CD4-positive, alpha-beta T cell (primary cell): ENCODE results near the gene DOK3. TPM values are rescaled to one million over a fixed set of nuclear protein-coding genes. Genes with fewer than 3 reads are reported as not detected.
A peak's percentile ranks its signal among the peaks of the same experiment; 100 is the strongest.

ENCODE experiments used
- ATAC-seq: fragments of 200-7000 bp; cut with Tn5 transposase; one replicate; pipeline ENCODE4 v1.10.0; 2022; ENCODE audit warnings: mild to moderate bottlenecking; ENCODE audit not compliant: poor library complexity
- CTCF ChIA-PET: fragments of 350-600 bp; sonication (Branson Sonifier 250); formaldehyde crosslinking; loops from one replicate; lab custom pipeline; 2021; ENCODE audit warnings: antibody characterized with exemption, inconsistent platforms; lab: Charles Lee
- POLR2A ChIA-PET: fragments of 350-600 bp; sonication (Branson Sonifier 250); formaldehyde crosslinking; loops from one replicate; lab custom pipeline; 2021; ENCODE audit warnings: antibody characterized with exemption, inconsistent platforms; lab: Charles Lee
- DNase-seq, 14 experiments: peaks; one replicate each; pipeline ENCODE4 v3.0.0-alpha.2; 2013 to 2020; ENCODE audit warnings: mixed read lengths in 2 of 14
- H3K27ac ChIP-seq, 2 donors: one replicate each; pipeline versions ENCODE4 v1.5.1 to v1.7.0; 2013; ENCODE audit warnings: low read length in 2 of 2, low read depth in 1 of 2, mild to moderate bottlenecking in 1 of 2
- H3K27me3 ChIP-seq, 2 experiments: 1 replicate in 1 of 2; 2 replicates in 1 of 2; pipeline versions ENCODE4 v1.6.1 to v1.7.0; 2013; ENCODE audit warnings: low read length in 2 of 2, control low read depth in 1 of 2, mild to moderate bottlenecking in 1 of 2, moderate library complexity in 1 of 2; ENCODE audit not compliant: insufficient read depth in 2 of 2, control insufficient read depth in 1 of 2
- H3K36me3 ChIP-seq: one replicate; pipeline ENCODE4 v1.6.1; 2013; ENCODE audit warnings: low read length, control low read depth; ENCODE audit not compliant: insufficient read depth
- H3K4me1 ChIP-seq: one replicate; pipeline ENCODE4 v1.6.1; 2013; ENCODE audit warnings: low read length, control low read depth; ENCODE audit not compliant: insufficient read depth
- H3K4me3 ChIP-seq: one replicate; pipeline ENCODE4 v1.5.1; 2013; ENCODE audit warnings: mild to moderate bottlenecking, low read length, moderate library complexity
- H3K9me3 ChIP-seq, 2 experiments: 1 replicate in 1 of 2; 2 replicates in 1 of 2; pipeline versions ENCODE4 v1.6.1 to v1.7.0; 2013; ENCODE audit warnings: low read length in 2 of 2, mild to moderate bottlenecking in 2 of 2, control low read depth in 1 of 2, moderate library complexity in 1 of 2; ENCODE audit not compliant: control insufficient read depth in 1 of 2, insufficient read depth in 1 of 2
- H3K27ac Mint-ChIP-seq: one replicate; pipeline ENCODE4 v1.8.0; 2020; ENCODE audit warnings: mixed read lengths
- H3K27me3 Mint-ChIP-seq: one replicate; pipeline ENCODE4 v1.8.0; 2021; ENCODE audit warnings: mixed read lengths
- H3K36me3 Mint-ChIP-seq: one replicate; pipeline ENCODE4 v1.8.0; 2021; ENCODE audit warnings: low read depth, mixed read lengths
- H3K4me1 Mint-ChIP-seq: one replicate; pipeline ENCODE4 v1.8.0; 2021; ENCODE audit warnings: low read depth, mixed read lengths
- H3K4me3 Mint-ChIP-seq: one replicate; pipeline ENCODE4 v1.8.0; 2020; ENCODE audit warnings: mild to moderate bottlenecking, mixed read lengths
- H3K9me3 Mint-ChIP-seq: one replicate; pipeline ENCODE4 v1.8.0; 2020; ENCODE audit warnings: mixed read lengths
- intact Hi-C, 2 experiments: fragments of 100-400 bp; cut with DNase I in 1 of 2; cut with micrococcal nuclease in 1 of 2; formaldehyde crosslinking; loops; one replicate each; pipeline versions ENCODE4 v1.15.1 to v1.9.0; 2023 to 2025; cut with DNase I, micrococcal nuclease
- total RNA-seq, 174 experiments: library from RNA in 2 of 174; stranded (reverse) in 2 of 174; gene quantifications; one replicate each; pipeline ENCODE4 v1.2.3 and lab custom pipeline; 2021 to 2026
- TF ChIP-seq, protein P1 (sequence below): fragments of 200-600 bp; IDR thresholded peaks from one replicate; pipeline ENCODE4 v1.8.0; 2022; ENCODE audit warnings: antibody characterized with exemption, mild to moderate bottlenecking

Gene DOK3
- total RNA-seq, 2 experiments from 2014 or later, result 1.3 to 1.4 TPM

DNA sequence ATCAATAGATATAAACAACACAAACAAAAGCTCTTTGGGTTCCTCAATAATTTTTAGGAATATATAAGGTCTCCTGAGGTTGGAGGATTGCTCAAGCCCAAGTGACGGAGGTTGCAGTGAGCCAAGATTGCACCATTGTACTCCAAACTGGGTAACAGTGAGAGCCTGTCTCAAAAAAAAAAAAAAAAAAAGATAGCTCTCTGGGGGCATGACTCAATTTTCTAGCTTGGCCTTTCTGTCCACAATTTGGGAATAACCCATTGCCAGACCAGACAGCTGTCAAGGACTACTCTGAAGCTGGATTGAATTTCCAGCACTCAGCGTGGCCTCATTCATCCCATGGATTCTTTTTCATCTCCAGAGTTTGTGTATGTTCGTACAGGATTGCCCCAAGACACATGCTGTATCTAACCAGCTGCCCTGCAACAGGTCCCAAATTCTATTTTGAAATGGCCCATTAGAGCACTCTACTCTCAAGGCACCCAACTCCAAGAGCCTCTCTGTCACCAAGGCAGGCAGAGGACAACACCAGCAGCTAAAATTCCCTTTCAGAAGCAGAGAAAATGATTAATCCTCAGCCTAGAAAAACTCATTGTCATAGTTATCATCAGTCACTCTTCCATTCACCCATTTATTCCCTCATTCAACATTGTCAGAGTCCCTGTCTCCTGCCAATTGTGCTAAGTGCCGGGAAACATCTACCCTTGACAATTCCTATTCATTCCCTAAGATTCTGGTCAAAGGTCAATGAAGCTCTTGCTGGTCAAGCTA is 36.0 kb upstream of the DOK3 start:
- Histone ChIP-seq H3K27me3 (no peaks in the 10 kb centered on the region), H3K4me3 (no peak overlapping the region), H3K27ac (no peak overlapping the region), H3K9me3 (no peaks in the 10 kb centered on the region), H3K36me3 (peaks cover 21% of the 10 kb centered on the region), H3K4me1 (peaks cover 3% of the 10 kb centered on the region)
- H3K4me1 Mint-ChIP-seq, result peaks cover 32% of the 10 kb centered on the region
- peak overlapping the region; percentile 10 for H3K27ac Mint-ChIP-seq
- no peak overlapping the region for H3K4me3 Mint-ChIP-seq
- H3K9me3 Mint-ChIP-seq, result no peaks in the 10 kb centered on the region
- H3K27me3 Mint-ChIP-seq, result no peaks in the 10 kb centered on the region
- POLR2A ChIA-PET, result interaction anchor here (0.6 kb wide), 1 partner anchor 884 kb away, joined by 3 read pairs; no protein-coding TSS in a partner anchor
- CTCF ChIA-PET, result interaction anchor here (0.5 to 1.7 kb wide), 4 partner anchors 10 to 229 kb away, joined by 3 to 4 read pairs (median 3); no protein-coding TSS in a partner anchor
- DNase-seq (peak in 2 of 14 experiments; percentile 48 to 62), ATAC-seq (no peak)
- TF ChIP-seq, protein P1, sequence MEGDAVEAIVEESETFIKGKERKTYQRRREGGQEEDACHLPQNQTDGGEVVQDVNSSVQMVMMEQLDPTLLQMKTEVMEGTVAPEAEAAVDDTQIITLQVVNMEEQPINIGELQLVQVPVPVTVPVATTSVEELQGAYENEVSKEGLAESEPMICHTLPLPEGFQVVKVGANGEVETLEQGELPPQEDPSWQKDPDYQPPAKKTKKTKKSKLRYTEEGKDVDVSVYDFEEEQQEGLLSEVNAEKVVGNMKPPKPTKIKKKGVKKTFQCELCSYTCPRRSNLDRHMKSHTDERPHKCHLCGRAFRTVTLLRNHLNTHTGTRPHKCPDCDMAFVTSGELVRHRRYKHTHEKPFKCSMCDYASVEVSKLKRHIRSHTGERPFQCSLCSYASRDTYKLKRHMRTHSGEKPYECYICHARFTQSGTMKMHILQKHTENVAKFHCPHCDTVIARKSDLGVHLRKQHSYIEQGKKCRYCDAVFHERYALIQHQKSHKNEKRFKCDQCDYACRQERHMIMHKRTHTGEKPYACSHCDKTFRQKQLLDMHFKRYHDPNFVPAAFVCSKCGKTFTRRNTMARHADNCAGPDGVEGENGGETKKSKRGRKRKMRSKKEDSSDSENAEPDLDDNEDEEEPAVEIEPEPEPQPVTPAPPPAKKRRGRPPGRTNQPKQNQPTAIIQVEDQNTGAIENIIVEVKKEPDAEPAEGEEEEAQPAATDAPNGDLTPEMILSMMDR, result no peak
- intact Hi-C loops, result no loop called here
- peaks cover 42% of the 10 kb centered on the region for H3K36me3 Mint-ChIP-seq

- Mint-ChIP-seq H3K27me3 (no peaks in the 10 kb centered on the region), H3K36me3 (peaks cover 51% of the 10 kb centered on the region), H3K27ac (no peak overlapping the region), H3K4me3 (no peak overlapping the region), H3K4me1 (peaks cover 25% of the 10 kb centered on the region), H3K9me3 (no peaks in the 10 kb centered on the region)
- H3K36me3 ChIP-seq, result peaks cover 36% of the 10 kb centered on the region
- POLR2A ChIA-PET, result no interaction called here
- ATAC-seq (no peak), DNase-seq (no peak)
- no peak overlapping the region for H3K27ac ChIP-seq
- TF ChIP-seq, protein P1, result no peak
- intact Hi-C loops, result no loop called here
- H3K9me3 ChIP-seq, result no peaks in the 10 kb centered on the region
- H3K27me3 ChIP-seq, result no peaks in the 10 kb centered on the region
- H3K4me3 ChIP-seq, result no peak overlapping the region
- H3K4me1 ChIP-seq, result peaks cover 3% of the 10 kb centered on the region
- CTCF ChIA-PET, result no interaction called here
Measured at GRCh38 chr5:177542816-177543465, 33.3 kb upstream of the DOK3 start.

DNA sequence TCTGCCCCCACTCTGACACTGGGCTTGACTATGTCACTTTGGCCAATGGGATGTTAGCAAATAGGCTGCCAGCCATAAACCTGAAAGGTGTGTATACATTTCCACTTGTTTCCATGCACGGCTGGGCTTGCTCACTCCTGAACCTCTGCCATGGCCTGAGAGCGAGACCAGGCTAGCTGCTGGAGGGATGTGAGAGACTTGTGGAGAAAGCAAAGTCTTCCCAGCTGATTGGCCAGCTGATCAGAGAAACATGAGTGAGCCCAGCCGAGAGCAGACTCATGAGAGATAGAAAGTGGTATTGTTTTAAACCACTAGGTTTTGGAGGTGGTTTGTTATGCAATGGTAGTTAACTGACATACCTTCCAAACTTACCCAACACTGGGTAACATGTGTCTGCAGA is 30.8 kb upstream of the DOK3 start:
- Mint-ChIP-seq H3K27me3 (no peaks in the 10 kb centered on the region), H3K4me3 (no peak overlapping the region), H3K27ac (no peak overlapping the region), H3K36me3 (peaks cover 58% of the 10 kb centered on the region), H3K9me3 (no peaks in the 10 kb centered on the region), H3K4me1 (peaks cover 13% of the 10 kb centered on the region)
- no peaks in the 10 kb centered on the region for H3K4me1 ChIP-seq
- H3K9me3 ChIP-seq, result no peaks in the 10 kb centered on the region
- no peak for ATAC-seq
- H3K4me3 ChIP-seq, result no peak overlapping the region
- CTCF ChIA-PET, result no interaction called here
- TF ChIP-seq, protein P1, result no peak
- H3K36me3 ChIP-seq, result peaks cover 51% of the 10 kb centered on the region
- intact Hi-C loops, result no loop called here
- no peaks in the 10 kb centered on the region for H3K27me3 ChIP-seq
- POLR2A ChIA-PET, result no interaction called here
- no peak for DNase-seq
- no peak overlapping the region for H3K27ac ChIP-seq
